GOT3 (cell line): Measurements from ENCODE around the gene ATP2B1.

Experiments used
- DNase-seq: peaks from one replicate; lab custom pipeline; 2025; ENCODE audit warnings: mixed read lengths; lab: John Stamatoyannopoulos, UW

The ATP2B1 gene

DNA sequence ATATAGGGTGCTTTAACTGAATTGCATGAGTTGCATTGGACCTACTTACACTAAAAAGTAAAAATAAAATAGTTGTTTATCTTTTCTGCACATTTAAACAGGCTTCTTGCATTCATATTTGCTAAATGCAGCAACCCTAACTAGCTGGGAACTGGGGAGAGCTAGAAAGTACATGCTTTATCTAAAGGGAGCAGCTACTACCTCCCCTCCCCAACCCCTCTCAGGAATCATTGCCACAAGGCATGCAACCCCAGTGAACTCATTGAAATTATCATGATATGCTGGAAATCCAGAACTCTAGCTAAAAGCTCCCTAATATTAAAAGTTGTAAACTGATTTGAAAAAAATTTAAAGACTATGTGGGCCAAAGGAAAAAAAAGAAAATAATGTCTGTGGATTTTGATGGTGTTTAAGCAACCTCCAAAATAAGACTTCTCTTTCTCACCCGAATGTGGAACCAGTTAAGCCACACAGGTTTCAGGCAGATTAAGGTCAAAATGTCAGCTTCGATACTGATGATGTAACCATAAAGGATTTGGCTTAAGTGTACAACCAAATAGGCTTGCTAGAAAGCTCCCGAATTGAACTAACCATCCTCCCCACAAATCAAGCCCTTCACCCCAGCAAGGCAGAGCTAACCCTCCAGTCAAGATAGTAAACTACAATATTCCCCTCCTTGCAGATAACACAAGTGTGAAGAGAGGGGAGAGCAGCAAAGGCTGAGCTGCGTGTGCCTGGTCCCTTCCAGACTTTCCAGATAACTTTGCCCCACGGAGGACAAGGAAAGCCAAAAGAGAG, 169.0 kb downstream of the ATP2B1 start:
- DNase-seq: no peak

GRCh38 chr12:89538897-89539296, 169.7 kb downstream of the ATP2B1 start:
- DNase-seq: no peak
